GM18511 (cell line): ENCODE measurements around the gene RELT.

Experiments used
- ATAC-seq: cut with Tn5 transposase; IDR thresholded peaks from one replicate; pipeline ENCODE4 v1.9.1; 2021; ENCODE audit warnings: mild to moderate bottlenecking, moderate library complexity; ENCODE audit not compliant: unreplicated experiment

The RELT gene

GRCh38 chr11:73401924-73402833 is 26.0 kb downstream of the RELT start:
- no peak for ATAC-seq

- no peak for ATAC-seq
Observed at GRCh38 chr11:73402834-73403185, 26.6 kb downstream of the RELT start.

GRCh38 chr11:73403541-73403940 is 27.3 kb downstream of the RELT start:
- ATAC-seq = no peak

- no peak for ATAC-seq
Observed at GRCh38 chr11:73404048-73404447, 27.8 kb downstream of the RELT start.

GRCh38 chr11:73404506-73405145 is 28.4 kb downstream of the RELT start:
- ATAC-seq = no peak

GRCh38 chr11:73405146-73405510 is 28.9 kb downstream of the RELT start:
- no peak for ATAC-seq

- no peak for ATAC-seq
Observed at GRCh38 chr11:73406131-73406530, 29.9 kb downstream of the RELT start.

- no peak for ATAC-seq
Observed at GRCh38 chr11:73406619-73407018, 30.4 kb downstream of the RELT start.

- ATAC-seq = no peak
Observed at GRCh38 chr11:73409431-73409830, 33.2 kb downstream of the RELT start.

- no peak for ATAC-seq
Observed at GRCh38 chr11:73410627-73411026, 34.4 kb downstream of the RELT start.

GRCh38 chr11:73411031-73411430 is 34.8 kb downstream of the RELT start:
- ATAC-seq = no peak

- ATAC-seq = no peak
Observed at GRCh38 chr11:73412308-73412707, 36.1 kb downstream of the RELT start.

- ATAC-seq = no peak
Observed at GRCh38 chr11:73413256-73413655, 37.1 kb downstream of the RELT start.

GRCh38 chr11:73414977-73415651 is 38.9 kb downstream of the RELT start:
- ATAC-seq = no peak

GRCh38 chr11:73415854-73416615 is 39.8 kb downstream of the RELT start:
- ATAC-seq = no peak

- no peak for ATAC-seq
Observed at GRCh38 chr11:73416786-73417185, 40.6 kb downstream of the RELT start.

- no peak for ATAC-seq
Observed at GRCh38 chr11:73420136-73420535, 43.9 kb downstream of the RELT start.

GRCh38 chr11:73422886-73423285 is 46.7 kb downstream of the RELT start:
- ATAC-seq = no peak

- ATAC-seq = no peak
Observed at GRCh38 chr11:73423506-73423905, 47.3 kb downstream of the RELT start.

- ATAC-seq = no peak
Observed at GRCh38 chr11:73425108-73425507, 48.9 kb downstream of the RELT start.

- ATAC-seq = no peak
Observed at GRCh38 chr11:73426219-73426850, 50.1 kb downstream of the RELT start.
